ENCODE results near the gene TRAF3IP1.

The TRAF3IP1 gene

GRCh38 chr2:238407566-238407965 is 87.2 kb downstream of the TRAF3IP1 start:
- Histone ChIP-seq H3K36me3 (ENCODE audit: control insufficient read depth in 4 of 4, insufficient read depth in 4 of 4, low read length in 3 of 4) (no peaks in the 10 kb centered on the region), H3K4me3 (ENCODE audit: control insufficient read depth in 1 of 7, extremely low read depth in 1 of 7, insufficient read depth in 4 of 7, low read depth in 2 of 7, low read length in 6 of 7) (no peak overlapping the region), H3K4me1 (ENCODE audit: control extremely low read depth in 1 of 4, control insufficient read depth in 4 of 4, insufficient read depth in 4 of 4, low read length in 3 of 4) (peaks cover 0 to 12% (median 3%) of the 10 kb centered on the region in 4 experiments), H3K27me3 (replicated peaks in 2 of 5; ENCODE audit: control insufficient read depth in 4 of 5, insufficient read depth in 5 of 5, low read length in 4 of 5) (no peaks in the 10 kb centered on the region), H3K27ac (ENCODE audit: insufficient read depth in 1 of 2, low read depth in 1 of 2, low read length in 2 of 2, poor library complexity in 1 of 2, severe bottlenecking in 2 of 2) (no peak overlapping the region), H3K9me3 (ENCODE audit: control extremely low read depth in 1 of 5, control insufficient read depth in 4 of 5, insufficient read depth in 2 of 5, low read depth in 1 of 5, low read length in 4 of 5) (no peaks in the 10 kb centered on the region)
- ChIA-PET CTCF (no interaction called here), POLR2A (no interaction called here)
- no peak for DNase-seq
- 86% methylated on average over 7 of the region's 11 CpGs for WGBS (ENCODE audit: insufficient coverage)

DNA sequence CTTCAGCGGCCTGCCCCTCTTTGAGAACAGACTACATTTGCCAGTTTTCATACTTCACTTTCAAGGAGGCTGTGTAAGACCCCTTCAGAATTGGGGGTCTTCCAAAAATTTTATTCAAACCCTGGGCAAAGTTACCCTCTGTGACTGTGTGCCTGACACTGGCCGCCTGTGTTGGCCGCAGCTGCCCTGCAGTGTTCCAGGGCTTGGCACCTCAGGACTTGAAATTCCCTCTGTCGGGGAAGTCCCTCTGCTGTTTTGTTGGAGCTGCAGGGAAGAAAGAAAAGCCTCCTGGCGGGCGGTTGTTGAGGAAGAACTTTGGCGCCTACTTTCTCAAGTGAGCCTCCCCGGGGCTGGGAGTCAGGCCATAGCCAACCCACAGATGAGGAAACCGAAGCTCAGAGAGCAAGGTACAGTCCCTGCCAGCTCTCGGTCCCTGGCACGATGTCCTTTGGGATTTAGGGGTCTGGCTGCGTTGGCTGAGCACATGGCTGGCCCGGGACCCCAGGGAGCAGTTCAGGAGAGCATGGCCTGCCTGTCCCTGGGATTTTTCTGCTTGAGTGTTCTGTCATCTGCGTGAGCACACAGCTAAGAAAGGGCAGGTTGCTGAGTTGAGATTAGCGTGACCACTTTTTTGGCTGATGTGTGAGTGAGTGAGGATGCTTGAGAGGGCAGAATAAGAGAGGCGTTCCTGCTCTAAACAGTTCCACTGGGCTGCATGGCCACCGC is 88.5 kb downstream of the TRAF3IP1 start:
- CTCF ChIA-PET, result no interaction called here
- no peak for DNase-seq

GRCh38 chr2:238409341-238410199 is 89.3 kb downstream of the TRAF3IP1 start:
- H3K4me1 ChIP-seq (ENCODE audit: control extremely low read depth in 1 of 4, control insufficient read depth in 4 of 4, insufficient read depth in 4 of 4, low read length in 3 of 4), result peaks cover 0 to 12% (median 3%) of the 10 kb centered on the region in 4 experiments
- no peak overlapping the region for H3K4me3 ChIP-seq (ENCODE audit: control insufficient read depth in 1 of 7, extremely low read depth in 1 of 7, insufficient read depth in 4 of 7, low read depth in 2 of 7, low read length in 6 of 7)
- H3K9me3 ChIP-seq (ENCODE audit: control extremely low read depth in 1 of 5, control insufficient read depth in 4 of 5, insufficient read depth in 2 of 5, low read depth in 1 of 5, low read length in 4 of 5), result no peaks in the 10 kb centered on the region
- CTCF ChIA-PET, result no interaction called here
- H3K36me3 ChIP-seq (ENCODE audit: control insufficient read depth in 4 of 4, insufficient read depth in 4 of 4, low read length in 3 of 4), result no peaks in the 10 kb centered on the region
- 96% methylated on average over 23 of the region's 34 CpGs for WGBS (ENCODE audit: insufficient coverage)
- POLR2A ChIA-PET, result no interaction called here
- DNase-seq, result no peak
- no peaks in the 10 kb centered on the region for H3K27me3 ChIP-seq (replicated peaks in 2 of 5; ENCODE audit: control insufficient read depth in 4 of 5, insufficient read depth in 5 of 5, low read length in 4 of 5)
- H3K27ac ChIP-seq (ENCODE audit: insufficient read depth in 1 of 2, low read depth in 1 of 2, low read length in 2 of 2, poor library complexity in 1 of 2, severe bottlenecking in 2 of 2), result no peak overlapping the region

More for the DNA sequence above, 88.5 kb downstream of the TRAF3IP1 start:
- Histone ChIP-seq H3K9me3 (ENCODE audit: control extremely low read depth in 1 of 5, control insufficient read depth in 4 of 5, insufficient read depth in 2 of 5, low read depth in 1 of 5, low read length in 4 of 5) (no peaks in the 10 kb centered on the region), H3K4me1 (ENCODE audit: control extremely low read depth in 1 of 4, control insufficient read depth in 4 of 4, insufficient read depth in 4 of 4, low read length in 3 of 4) (peaks cover 0 to 12% (median 3%) of the 10 kb centered on the region in 4 experiments), H3K36me3 (ENCODE audit: control insufficient read depth in 4 of 4, insufficient read depth in 4 of 4, low read length in 3 of 4) (no peaks in the 10 kb centered on the region), H3K4me3 (ENCODE audit: control insufficient read depth in 1 of 7, extremely low read depth in 1 of 7, insufficient read depth in 4 of 7, low read depth in 2 of 7, low read length in 6 of 7) (no peak overlapping the region), H3K27me3 (replicated peaks in 2 of 5; ENCODE audit: control insufficient read depth in 4 of 5, insufficient read depth in 5 of 5, low read length in 4 of 5) (no peaks in the 10 kb centered on the region), H3K27ac (ENCODE audit: insufficient read depth in 1 of 2, low read depth in 1 of 2, low read length in 2 of 2, poor library complexity in 1 of 2, severe bottlenecking in 2 of 2) (no peak overlapping the region)
- WGBS (ENCODE audit: insufficient coverage), result 91% methylated on average over 16 of the region's 17 CpGs
- POLR2A ChIA-PET, result no interaction called here

DNA sequence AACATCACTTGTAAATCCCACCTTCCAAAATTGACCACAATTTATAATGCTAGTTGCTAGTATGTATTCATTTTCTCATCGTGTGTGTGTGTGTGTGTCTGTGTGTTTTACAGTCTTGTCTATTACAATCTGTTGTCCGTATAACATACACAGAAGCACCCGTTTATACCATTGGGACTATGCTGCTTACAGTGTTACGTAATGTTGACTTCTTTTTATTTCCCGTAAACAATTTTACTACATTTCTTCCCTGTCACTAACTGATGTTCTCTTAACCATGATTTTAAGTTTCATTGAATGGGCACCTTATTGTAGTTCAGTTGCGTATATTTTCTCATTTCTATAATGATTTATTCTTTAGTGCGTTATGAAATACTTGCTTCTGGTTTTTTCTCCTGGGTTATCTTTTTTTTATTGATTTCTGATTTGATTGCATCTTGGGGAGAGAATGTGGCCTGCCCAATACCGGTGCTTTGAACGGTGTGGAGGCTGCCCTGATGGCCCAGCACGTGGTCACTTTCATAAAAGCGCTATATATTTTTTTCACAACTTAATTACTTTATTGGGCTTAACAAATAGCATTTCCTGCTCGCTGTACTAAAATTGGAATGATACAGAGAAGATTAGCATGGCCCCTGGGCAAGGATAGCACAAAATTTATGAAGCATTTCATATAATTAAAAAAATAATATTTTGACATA is 91.9 kb downstream of the TRAF3IP1 start:
- no peaks in the 10 kb centered on the region for H3K27me3 ChIP-seq (replicated peaks in 2 of 5; ENCODE audit: control insufficient read depth in 4 of 5, insufficient read depth in 5 of 5, low read length in 4 of 5)
- WGBS (ENCODE audit: insufficient coverage), result 100% methylated on average over 7 of the region's 12 CpGs
- no peak overlapping the region for H3K27ac ChIP-seq (ENCODE audit: insufficient read depth in 1 of 2, low read depth in 1 of 2, low read length in 2 of 2, poor library complexity in 1 of 2, severe bottlenecking in 2 of 2)
- H3K4me1 ChIP-seq (ENCODE audit: control extremely low read depth in 1 of 4, control insufficient read depth in 4 of 4, insufficient read depth in 4 of 4, low read length in 3 of 4), result no peaks in the 10 kb centered on the region
- ChIA-PET CTCF (interaction anchor here (0.8 kb wide), 1 partner anchor 19 kb away, joined by 3 read pairs; no protein-coding TSS in a partner anchor), POLR2A (no interaction called here)
- H3K4me3 ChIP-seq (ENCODE audit: control insufficient read depth in 1 of 7, extremely low read depth in 1 of 7, insufficient read depth in 4 of 7, low read depth in 2 of 7, low read length in 6 of 7), result no peak overlapping the region
- peaks cover 0 to 16% (median 6%) of the 10 kb centered on the region in 5 experiments for H3K9me3 ChIP-seq (ENCODE audit: control extremely low read depth in 1 of 5, control insufficient read depth in 4 of 5, insufficient read depth in 2 of 5, low read depth in 1 of 5, low read length in 4 of 5)
- DNase-seq, result no peak
- peaks cover 0 to 2% (median 0%) of the 10 kb centered on the region in 4 experiments for H3K36me3 ChIP-seq (ENCODE audit: control insufficient read depth in 4 of 4, insufficient read depth in 4 of 4, low read length in 3 of 4)

- Histone ChIP-seq H3K27me3 (replicated peaks in 2 of 5; ENCODE audit: control insufficient read depth in 4 of 5, insufficient read depth in 5 of 5, low read length in 4 of 5) (peaks cover 0 to 1% (median 0%) of the 10 kb centered on the region in 5 experiments), H3K36me3 (ENCODE audit: control insufficient read depth in 4 of 4, insufficient read depth in 4 of 4, low read length in 3 of 4) (peaks cover 0 to 2% (median 0%) of the 10 kb centered on the region in 4 experiments), H3K9me3 (ENCODE audit: control extremely low read depth in 1 of 5, control insufficient read depth in 4 of 5, insufficient read depth in 2 of 5, low read depth in 1 of 5, low read length in 4 of 5) (peaks cover 0 to 16% (median 6%) of the 10 kb centered on the region in 5 experiments), H3K4me3 (ENCODE audit: control insufficient read depth in 1 of 7, extremely low read depth in 1 of 7, insufficient read depth in 4 of 7, low read depth in 2 of 7, low read length in 6 of 7) (no peak overlapping the region), H3K27ac (ENCODE audit: insufficient read depth in 1 of 2, low read depth in 1 of 2, low read length in 2 of 2, poor library complexity in 1 of 2, severe bottlenecking in 2 of 2) (no peak overlapping the region), H3K4me1 (ENCODE audit: control extremely low read depth in 1 of 4, control insufficient read depth in 4 of 4, insufficient read depth in 4 of 4, low read length in 3 of 4) (no peaks in the 10 kb centered on the region)
- ChIA-PET POLR2A (no interaction called here), CTCF (interaction anchor here (1.4 kb wide), 1 partner anchor 66 kb away, joined by 3 read pairs; no protein-coding TSS in a partner anchor)
- no peak for DNase-seq
- no CpG with 5 or more reads among the region's 2 CpGs for WGBS (ENCODE audit: insufficient coverage)
Observed at GRCh38 chr2:238413368-238413767, 93.0 kb downstream of the TRAF3IP1 start.

- DNase-seq, result no peak
Observed at GRCh38 chr2:238415036-238415764, 94.9 kb downstream of the TRAF3IP1 start.

More at GRCh38 chr2:238415036-238415764, 94.9 kb downstream of the TRAF3IP1 start:
- Histone ChIP-seq H3K4me3 (ENCODE audit: control insufficient read depth in 1 of 7, extremely low read depth in 1 of 7, insufficient read depth in 4 of 7, low read depth in 2 of 7, low read length in 6 of 7) (no peak overlapping the region), H3K9me3 (ENCODE audit: control extremely low read depth in 1 of 5, control insufficient read depth in 4 of 5, insufficient read depth in 2 of 5, low read depth in 1 of 5, low read length in 4 of 5) (peaks cover 0 to 16% (median 6%) of the 10 kb centered on the region in 5 experiments), H3K36me3 (ENCODE audit: control insufficient read depth in 4 of 4, insufficient read depth in 4 of 4, low read length in 3 of 4) (peaks cover 0 to 2% (median 0%) of the 10 kb centered on the region in 4 experiments), H3K4me1 (ENCODE audit: control extremely low read depth in 1 of 4, control insufficient read depth in 4 of 4, insufficient read depth in 4 of 4, low read length in 3 of 4) (no peaks in the 10 kb centered on the region), H3K27ac (ENCODE audit: insufficient read depth in 1 of 2, low read depth in 1 of 2, low read length in 2 of 2, poor library complexity in 1 of 2, severe bottlenecking in 2 of 2) (no peak overlapping the region), H3K27me3 (replicated peaks in 2 of 5; ENCODE audit: control insufficient read depth in 4 of 5, insufficient read depth in 5 of 5, low read length in 4 of 5) (peaks cover 0 to 2% (median 0%) of the 10 kb centered on the region in 5 experiments)
- 98% methylated on average over 10 of the region's 12 CpGs for WGBS (ENCODE audit: insufficient coverage)
- ChIA-PET POLR2A (interaction anchor here (0.7 to 0.9 kb wide), 2 partner anchors 46 to 319 kb away, joined by 3 to 4 read pairs; no protein-coding TSS in a partner anchor), CTCF (interaction anchor here (1.0 to 1.2 kb wide), 2 partner anchors 11 to 45 kb away, joined by 4 to 7 read pairs; no protein-coding TSS in a partner anchor)
